Epidermal melanocyte (primary cell): ENCODE results near the gene MYRF.

Experiments
- DNase-seq: peaks from one replicate; pipeline ENCODE4 v3.0.0; 2011; ENCODE audit warnings: low spot score; ENCODE audit not compliant: insufficient read length

MYRF gene

DNA sequence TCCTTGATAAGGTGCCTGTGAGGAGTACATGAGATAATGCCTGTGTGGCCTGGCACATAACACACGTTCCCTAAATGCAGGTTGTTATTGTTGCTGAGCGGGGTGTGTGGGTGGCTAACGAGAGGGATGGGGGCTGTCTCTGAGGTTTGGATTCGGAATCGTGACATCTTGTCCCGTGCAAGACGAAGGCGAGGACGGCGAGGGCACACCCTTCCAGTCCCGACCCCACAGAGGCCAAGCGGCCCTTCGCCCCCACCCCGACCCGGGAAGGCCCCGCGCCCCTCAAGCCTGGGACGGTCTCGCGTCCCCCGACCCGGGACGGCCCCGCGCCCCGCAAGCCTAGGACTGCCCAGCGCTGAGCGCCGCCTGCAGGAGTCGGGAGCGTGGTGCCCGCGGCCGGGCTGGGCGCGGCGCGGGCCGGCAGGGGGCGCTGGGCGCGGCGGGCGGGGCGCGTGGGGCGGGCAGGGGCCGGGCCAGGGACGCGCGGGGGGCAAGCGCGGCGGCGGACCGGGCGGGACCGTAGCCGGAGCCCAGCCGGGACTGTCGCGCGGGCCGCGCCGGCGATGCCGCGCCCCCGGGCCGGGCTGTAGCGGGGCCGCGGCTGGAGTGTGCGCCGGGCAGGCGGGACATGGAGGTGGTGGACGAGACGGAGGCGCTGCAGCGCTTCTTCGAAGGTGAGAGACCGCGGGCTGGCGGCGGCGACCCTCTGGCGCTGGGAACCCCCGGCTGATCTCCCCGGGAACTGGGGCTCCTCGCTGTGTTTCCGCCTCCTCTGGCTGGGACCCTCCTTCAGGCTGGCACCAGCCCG, at the start of gene MYRF:
Gene MYRF (plus strand): TSS at position 520 of the 808 bp plus-strand sequence. CDS start 109 bp downstream, at position 629.
- DNase-seq = peak; percentile 48

DNA sequence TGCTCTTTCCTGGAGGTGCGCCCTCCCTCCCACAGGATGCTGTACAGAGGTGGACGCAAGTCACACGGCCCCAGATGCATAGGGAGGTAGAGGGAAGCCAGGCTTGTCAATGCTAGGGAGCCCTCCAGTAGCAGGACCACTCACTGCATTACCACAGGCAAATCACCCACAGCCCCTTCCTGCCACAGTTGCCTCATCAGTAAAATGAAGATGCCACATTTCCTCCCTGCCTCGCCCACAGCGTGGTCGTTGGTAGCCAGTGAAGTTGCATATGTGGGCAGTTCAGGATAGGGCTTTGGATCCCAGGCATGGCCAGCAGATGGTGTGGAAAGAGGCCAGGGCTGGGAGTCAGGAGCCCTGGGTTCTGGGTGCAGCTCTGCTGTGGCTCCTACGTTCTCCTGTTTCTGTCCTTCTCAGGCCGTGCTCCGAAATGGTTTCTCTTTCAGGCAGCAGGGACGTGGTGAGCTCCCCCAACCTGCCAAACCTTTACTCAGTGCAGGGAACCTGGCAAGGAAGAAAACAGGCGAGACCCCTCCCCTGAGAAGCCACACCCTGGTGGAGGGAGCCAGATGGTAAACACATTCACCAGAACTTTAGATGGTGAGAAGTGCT, 49.6 kb upstream of the MYRF start:
- no peak for DNase-seq

DNA sequence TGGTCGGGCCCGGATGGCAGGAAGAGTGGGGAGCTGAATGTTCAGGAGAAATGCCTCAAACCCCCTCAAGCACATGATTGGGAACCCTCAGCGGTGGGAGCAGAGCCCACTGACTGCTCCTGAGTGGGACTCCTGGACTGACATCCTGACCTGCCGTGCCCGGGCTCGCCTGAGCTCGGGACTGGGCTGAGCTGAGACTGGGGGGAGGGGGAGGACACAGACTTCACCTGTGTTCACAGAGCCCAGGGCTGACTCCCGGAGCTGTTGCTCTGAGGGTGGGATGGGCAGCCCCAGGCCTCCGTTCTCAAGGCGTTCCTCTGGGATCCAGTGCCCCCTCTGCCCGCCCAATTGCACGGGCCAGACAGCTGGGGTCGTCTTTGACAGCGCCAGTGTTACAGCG, 47.6 kb upstream of the MYRF start:
- DNase-seq = no peak

DNA sequence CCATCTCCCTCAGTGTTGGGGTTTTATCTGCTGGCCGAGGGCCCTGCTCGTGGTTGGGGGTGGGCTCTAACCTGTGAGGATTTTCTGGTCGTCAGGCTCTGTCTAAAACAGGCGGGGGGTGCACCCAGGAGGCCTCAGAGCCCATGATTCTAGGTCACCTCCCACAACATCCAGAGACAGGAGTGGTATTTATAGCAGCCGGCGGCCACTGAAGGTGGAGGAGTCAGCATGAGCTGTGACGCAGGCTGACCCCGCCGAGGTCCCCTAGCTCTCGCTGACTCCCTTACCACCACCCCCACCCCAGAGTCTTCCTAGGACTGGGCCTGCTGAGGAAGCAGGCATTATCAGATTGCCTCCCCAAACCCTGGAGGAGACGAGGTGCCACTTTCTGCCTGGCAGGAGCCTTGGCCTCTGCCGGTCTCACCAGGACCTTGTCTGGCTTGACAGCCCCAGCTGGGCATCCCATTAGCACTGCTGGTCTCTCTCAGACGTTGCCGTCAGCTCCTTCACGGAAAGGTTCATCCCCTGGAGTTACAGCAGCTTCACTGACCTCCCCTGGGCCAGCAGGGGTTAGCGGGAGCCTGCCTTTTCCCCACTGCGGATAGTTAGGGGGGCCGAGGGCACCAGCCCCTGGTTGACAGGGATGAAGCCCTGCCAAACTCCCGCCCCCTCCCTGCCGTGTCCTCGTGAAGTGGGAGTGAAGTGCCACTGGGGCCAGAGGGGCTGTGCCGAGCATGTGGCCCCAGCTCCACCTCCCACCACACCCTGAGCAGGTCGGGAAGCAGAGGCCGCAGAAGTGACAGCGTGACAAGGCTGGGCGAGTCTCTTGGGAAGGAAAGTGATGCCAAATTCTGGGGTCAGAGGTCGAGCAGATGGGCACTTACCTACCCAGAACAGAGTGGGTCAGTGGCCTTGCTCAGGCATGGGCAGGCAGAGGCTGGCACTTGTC, 45.7 kb upstream of the MYRF start:
- DNase-seq = peak; percentile 5

DNA sequence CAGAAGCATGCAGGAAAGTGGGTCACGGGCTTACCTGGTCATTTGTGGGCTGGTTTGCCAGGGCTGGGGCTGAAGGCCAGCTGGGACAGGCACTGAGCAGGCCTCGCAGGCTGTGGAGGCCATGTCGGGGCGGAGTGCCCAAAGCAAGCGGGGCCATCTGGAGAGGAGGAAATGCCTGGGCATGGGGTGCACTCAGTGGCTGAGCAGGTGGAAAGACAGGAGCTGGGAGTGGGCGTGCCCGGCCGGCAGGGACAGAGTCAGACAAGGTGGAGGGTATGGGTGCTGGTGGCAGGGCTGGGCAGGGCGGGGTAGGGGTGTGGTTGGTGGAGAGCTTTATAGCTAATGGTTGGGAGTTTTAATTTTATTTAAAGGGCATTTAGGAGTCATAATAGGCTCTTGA, 44.9 kb upstream of the MYRF start:
- no peak for DNase-seq

DNA sequence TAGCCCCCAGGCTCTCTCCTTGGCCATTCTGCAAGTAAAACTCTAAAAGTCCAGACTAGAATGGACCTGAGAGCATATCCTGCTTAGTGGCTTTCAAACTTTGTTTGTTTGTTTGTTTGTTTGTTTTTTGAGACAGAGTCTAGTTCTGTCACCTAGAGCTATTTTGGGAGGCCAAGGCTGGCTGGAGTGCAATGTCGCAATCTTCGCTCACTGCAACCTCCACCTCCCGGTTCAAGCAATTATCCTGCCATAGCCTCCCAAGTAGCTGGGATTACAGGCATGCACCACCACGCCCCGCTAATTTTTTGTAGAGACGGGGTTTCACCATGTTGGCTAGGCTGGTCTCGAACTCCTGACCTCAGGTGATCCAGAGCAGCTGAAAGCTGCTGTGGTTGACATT, 43.3 kb upstream of the MYRF start:
- no peak for DNase-seq

DNA sequence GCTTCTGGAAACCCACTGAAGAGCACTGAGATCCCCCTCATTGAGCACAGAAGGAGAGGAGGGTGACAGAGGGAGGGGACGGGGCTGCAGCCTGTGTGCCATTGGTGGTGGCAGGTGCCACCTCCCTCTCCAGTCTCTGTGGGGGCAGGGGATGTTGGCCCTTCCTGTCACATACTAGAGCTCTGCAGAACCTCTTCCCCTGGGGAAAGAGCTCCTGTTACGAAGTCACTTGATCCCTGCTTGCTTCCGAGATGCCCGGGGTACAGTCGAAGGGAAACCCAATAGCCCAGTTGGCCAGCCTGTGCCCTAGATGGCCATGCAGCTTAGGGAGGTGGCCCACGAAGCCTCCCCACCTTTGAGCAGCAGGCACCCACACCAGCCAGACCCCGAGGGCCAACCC, 42.9 kb upstream of the MYRF start:
- DNase-seq = no peak

DNA sequence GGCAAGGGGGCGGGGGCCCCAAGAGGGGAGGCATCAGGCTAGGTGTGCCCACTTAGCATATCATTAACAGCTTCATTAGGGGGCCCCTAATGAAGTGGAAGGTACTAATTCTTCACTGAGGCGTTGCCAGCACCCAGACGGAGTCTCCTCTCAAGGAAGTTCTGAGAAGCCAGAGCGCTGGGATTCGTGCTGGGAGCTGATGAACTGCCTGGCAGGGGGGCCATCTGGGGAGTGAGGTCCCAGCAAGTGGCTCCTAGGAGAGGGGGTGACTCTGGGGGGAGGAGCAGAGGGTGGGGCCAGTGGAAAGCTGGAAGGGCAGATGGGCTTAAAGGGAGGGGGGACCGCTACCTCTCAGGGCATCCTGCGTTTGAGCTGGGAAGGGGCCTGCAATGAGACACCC, 42.4 kb upstream of the MYRF start:
- no peak for DNase-seq

DNA sequence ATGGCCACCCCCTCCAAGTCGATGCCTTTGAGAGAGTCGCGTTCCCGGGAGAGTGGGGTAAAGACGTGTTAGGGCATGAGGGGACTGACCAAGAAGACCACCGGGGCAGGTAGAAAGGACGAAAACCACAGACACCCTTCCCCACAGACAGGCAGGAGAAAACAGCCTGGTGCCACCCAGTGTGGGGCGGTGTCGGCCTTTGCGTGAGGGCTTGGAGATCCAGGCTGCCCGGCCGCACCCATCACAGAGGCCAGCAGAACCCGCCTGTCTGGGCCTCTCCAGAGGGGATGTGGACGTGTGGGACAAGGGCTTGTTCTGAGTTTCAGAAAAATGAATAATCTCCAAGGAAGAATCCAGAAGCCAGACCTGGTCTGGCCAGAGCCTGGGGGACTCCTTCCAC, 41.4 kb upstream of the MYRF start:
- no peak for DNase-seq

DNA sequence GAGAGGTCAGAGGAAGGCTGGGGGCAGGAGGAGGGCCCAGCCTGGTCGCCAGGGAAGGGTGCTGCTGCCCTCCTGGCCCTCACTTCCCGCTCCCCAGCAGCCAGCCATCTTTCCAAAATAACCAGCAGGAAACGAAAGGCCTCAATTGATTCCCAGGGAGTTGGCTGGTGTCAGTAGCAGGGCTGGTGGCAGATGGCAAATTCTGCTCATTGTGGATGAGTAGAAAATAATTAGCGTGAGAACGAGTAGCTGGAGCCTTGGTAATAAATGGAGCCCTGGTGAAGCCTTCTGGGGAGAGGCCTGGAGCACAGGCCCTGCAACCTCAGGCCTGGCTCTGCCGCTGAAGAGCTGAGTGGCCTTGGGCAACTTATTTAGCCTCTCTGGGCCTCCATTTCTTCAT, 40.9 kb upstream of the MYRF start:
- DNase-seq = no peak

DNA sequence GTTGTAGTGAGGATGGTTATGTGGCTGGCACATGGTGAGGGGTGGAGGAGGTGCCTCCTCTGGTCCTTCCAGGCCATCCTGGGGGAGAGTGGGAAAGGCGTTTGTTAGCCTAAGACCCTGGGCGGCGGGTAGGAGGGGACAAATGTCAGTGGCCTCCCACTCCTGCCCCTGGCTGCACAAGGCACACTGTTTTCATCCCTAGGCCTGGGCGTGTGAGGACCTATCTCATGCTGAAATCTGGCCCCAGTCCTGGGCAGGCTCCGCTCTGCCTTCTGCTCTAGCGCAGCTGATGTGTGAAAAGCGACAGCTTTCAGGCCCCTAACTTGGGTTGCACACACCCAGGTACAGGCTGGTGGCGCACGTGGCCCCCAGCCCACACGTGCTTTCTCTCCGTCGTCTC, 40.1 kb upstream of the MYRF start:
- no peak for DNase-seq

DNA sequence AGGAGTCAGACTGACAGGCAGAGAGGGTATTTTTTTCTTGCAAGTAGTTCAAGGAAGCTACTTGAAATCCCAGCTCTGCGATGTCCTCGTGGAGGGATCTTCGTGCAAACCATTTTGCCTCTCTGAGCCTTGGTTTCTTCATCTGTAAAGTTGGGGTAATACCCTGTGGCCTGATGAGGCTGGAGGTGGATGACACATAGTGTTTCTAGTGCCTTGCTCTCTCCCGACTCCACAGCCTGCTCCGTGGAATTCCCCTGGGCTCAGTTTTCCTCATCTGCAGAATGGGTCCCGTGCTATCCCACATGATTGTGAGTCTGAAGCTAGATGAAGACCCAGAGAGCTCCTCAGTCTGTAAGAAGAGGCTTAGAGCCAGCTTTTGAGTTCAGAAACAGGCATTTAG, 39.6 kb upstream of the MYRF start:
- no peak for DNase-seq

DNA sequence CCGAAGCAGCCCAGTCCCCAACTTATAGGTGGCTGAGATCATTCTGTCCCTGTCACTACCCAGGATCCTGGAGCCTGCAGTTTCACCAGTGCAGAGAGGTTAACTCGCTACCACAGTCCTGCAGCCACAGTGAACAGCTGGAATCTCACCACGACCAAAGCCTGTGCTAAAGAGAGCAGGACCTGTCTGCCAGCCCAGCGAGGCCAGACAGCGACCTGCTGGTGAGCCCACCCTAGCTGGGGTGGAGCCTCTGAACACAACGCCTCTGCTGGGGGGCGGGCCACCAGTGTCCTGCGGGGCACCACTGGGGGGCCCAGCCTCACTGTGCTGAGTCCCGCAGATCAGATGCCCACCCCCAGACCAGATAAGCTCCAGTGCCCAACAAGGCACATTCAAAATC, 39.0 kb upstream of the MYRF start:
- DNase-seq = no peak

DNA sequence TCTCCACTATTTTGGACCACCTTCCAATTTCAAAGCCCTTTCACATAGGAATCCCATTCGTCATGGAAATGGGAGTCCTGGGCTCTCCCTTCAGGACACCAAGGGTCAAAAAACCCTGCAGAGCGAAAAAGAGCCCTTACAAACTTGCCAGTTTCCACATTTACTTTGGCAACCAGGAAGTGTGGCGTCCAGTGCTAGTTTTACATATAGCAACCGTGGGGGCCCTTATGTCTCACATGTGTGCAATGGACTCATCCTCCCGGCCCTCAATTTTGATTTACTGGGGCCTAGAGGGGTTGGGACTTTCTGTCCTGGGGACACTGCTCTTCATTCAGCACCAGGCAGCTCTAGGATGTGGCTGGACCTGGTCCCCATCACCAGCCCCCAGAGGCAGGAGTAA, 38.5 kb upstream of the MYRF start:
- no peak for DNase-seq

DNA sequence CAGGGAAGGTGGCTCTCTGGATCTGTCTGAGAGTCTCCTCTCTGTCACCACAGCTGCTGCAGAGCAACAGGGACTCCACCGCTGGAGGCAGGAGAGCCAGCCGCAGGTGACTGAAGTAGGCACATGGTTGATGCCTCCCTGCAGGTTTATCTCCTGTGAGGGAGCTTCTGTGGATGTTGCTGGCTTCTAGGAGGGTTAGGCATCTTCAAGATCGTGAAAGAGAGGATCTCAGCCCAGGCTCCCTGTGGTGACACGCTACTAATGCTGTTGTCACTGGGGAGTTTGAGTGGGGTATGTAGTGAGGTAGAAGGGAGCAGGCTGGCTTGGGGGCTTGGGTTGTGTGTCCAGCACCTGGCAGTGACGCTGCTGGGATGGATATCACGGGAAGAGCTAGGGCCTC, 38.1 kb upstream of the MYRF start:
- DNase-seq = no peak

DNA sequence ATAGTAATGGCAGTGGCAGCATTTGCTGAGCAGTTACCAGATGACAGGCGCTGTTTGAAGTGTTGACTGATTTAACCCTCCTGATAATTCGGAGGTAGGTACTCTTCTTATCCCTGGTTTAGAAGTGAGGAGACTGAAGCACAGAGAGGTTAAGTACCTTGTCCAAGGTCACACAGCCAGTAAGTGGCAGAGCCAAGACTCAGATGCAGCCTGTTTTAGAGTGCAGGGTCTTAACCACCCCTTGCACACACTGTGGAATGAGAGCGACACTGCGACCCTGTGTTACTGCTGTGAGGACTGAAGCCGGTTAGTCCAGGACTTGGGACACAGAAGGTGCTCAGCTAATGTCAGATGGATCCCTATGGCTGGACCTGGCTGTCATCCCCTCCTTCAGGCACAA, 37.5 kb upstream of the MYRF start:
- no peak for DNase-seq

DNA sequence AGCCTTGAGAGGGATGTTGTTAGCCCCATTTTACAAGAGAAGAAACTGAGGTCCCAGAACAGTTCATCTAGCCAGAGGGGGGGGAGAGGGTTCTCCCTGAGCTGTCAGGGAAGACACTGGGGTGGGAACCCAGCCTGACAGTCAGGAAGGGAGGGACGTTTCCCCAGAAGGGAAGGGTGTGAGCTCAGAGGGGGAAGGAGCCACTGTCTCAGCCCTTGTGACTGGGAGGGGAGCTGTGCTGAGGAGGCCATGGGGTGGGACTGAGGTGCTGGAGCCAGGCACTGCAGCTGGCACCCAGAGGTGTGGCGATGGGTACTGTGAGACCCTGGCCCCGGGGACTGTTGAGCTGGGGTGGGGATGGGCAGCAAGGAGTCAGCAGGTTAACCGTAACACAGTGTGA, 36.6 kb upstream of the MYRF start:
- DNase-seq = no peak

DNA sequence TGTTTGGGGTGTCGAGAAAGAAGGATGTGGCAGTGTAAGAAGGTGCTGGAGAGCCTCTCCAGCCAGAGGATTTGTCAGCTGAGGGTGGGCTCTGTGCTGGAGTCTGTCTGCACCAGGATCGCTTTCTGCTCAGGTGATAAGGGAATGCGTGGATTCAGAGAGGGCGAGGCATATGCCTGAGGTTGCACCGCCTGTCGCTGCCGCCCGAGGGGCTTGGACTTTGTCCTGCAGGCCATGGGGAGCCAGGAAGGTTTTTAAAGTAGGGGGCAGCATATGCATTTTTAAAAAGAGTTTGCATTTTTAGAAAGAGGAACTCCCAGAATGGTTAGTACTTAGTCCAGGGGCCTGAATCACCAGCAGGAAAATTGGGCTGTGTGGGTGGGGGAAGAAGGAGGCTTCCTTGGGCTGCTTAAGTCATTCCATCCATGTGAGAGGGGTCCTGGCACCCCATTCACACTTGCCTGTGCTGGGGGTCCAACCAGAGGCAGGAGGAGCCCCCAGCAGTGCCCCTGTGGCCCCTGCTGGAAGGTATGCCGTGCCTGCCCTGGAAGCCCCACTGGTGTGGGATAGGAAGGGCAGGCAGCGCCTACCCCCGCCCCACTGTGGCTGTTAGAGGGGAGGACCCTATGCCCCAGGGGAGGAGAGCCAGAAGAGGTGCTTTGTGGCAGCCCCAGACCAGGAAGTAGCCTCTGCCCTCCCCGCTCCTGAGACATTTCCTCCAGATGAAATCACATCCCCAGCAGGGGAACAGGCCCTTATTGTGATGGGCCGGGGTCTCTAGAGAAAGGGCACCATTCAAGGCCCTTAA, 35.8 kb upstream of the MYRF start:
- DNase-seq = no peak

DNA sequence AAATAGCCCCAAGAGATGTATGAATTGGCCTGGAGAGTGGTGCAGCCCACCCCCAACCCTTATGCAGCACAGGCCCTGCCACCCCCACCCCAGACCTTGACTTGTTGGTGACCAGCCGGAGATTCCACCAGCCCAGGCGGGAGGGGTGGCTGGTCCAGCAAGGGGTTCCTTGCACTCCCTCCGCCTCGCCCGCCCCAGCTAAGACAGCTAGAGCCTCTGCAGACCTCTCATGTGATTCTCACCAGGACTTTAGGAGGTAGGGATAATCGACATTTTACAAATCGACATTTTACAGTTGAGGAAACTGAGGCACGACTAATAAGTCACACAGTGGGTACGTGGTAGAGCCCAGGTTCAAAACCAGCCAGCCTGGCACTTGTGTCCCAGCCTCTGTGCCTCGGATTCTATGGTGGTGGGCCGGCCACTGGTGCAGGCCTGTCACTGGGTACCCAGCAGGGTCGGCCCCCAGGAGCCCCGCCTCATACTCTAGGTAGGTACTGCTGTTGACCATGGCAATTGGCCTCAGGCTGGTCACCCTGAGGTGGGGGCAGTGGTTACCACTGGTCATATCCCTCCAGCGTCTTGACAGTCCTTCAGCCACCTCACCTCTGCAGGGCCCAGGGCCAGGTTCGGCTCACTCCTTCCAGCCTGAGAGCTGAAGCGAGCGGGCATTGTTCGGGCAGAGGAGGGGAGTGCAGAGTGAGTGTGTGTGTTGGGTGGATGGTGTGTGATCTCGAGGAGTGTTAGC, 35.0 kb upstream of the MYRF start:
- no peak for DNase-seq

DNA sequence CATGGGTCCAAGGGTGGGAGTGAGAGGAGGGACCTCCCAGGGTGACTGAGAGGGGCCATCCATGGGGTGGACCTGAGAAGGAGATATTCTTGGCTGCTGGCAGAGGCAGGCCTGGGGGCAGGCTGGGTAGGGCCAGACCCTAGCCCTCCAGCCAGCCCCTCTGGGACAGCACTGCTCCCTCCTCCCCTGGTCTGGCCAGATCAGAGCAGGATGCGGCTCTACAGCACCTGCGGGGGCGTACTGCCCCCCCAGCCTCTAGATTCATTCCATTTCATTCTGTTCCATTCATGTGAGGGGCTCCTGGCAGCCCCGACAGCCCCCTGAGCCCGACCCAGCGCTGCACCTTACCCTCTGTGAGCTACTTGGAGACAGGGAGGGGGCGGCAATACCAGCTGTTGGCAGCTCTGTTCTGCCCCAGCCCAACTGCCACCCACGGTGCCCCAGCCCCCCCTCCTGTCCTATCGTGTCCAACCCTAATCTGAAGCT, 34.3 kb upstream of the MYRF start:
- DNase-seq = no peak
